GM21723 (cell line): ENCODE results near the gene NEO1.
"Not testable (repeated sequence)": the region's sequence is repeated elsewhere in the genome, so short reads cannot be mapped to it uniquely, and the experiment has no call there.

ENCODE experiments used
- ATAC-seq: cut with Tn5 transposase; IDR thresholded peaks from one replicate; pipeline ENCODE4 v1.9.1; 2021; ENCODE audit warnings: mild to moderate bottlenecking, moderate library complexity; ENCODE audit not compliant: unreplicated experiment

NEO1 gene

GRCh38 chr15:73296609-73297353 lies 244.5 kb downstream of the NEO1 start:
- no peak for ATAC-seq

GRCh38 chr15:73298522-73299245 lies 246.4 kb downstream of the NEO1 start:
- no peak for ATAC-seq

GRCh38 chr15:73300286-73300685 lies 248.0 kb downstream of the NEO1 start:
- ATAC-seq: not testable (repeated sequence)

- ATAC-seq: no peak
These were observed 251.4 kb downstream of the NEO1 start for GRCh38 chr15:73303636-73304035.

GRCh38 chr15:73305331-73306211 lies 253.3 kb downstream of the NEO1 start:
- ATAC-seq: no peak

- no peak for ATAC-seq
These were observed 256.0 kb downstream of the NEO1 start for GRCh38 chr15:73308305-73308704.

- ATAC-seq: no peak
These were observed 261.6 kb downstream of the NEO1 start for GRCh38 chr15:73313861-73314260.

GRCh38 chr15:73317651-73318462 lies 265.6 kb downstream of the NEO1 start:
- ATAC-seq: no peak

GRCh38 chr15:73318463-73319351 lies 266.4 kb downstream of the NEO1 start:
- no peak for ATAC-seq

GRCh38 chr15:73319460-73320245 lies 267.4 kb downstream of the NEO1 start:
- no peak for ATAC-seq

GRCh38 chr15:73320619-73321180 lies 268.4 kb downstream of the NEO1 start:
- no peak for ATAC-seq

GRCh38 chr15:73321496-73322450 lies 269.5 kb downstream of the NEO1 start:
- no peak for ATAC-seq

GRCh38 chr15:73322665-73323373 lies 270.6 kb downstream of the NEO1 start:
- no peak for ATAC-seq

- ATAC-seq: no peak
These were observed 271.2 kb downstream of the NEO1 start for GRCh38 chr15:73323374-73323955.

- ATAC-seq: no peak
These were observed 271.7 kb downstream of the NEO1 start for GRCh38 chr15:73323956-73324355.

GRCh38 chr15:73324496-73325170 lies 272.4 kb downstream of the NEO1 start:
- no peak for ATAC-seq
